ENCODE measurements around the gene PMVK. TPM values are rescaled to one million over a fixed set of nuclear protein-coding genes. Genes with fewer than 3 reads are reported as not detected.
"Not testable (repeated sequence)": the region's sequence is repeated elsewhere in the genome, so short reads cannot be mapped to it uniquely, and the experiment has no call there.

The PMVK gene
- total RNA-seq, result 7.6 and 13.9 TPM in 2 replicates

- peak; percentile 97 for DNase-seq (ENCODE audit: low read depth in 2 of 2)
Measured at GRCh38 chr1:154936555-154937084, at the start of gene PMVK. Gene PMVK, minus strand, starts transcription at chr1:154936719. Its CDS starts 34 bp downstream, at chr1:154936685.

- peak in 1 of 2 donors; percentile 19 for DNase-seq (ENCODE audit: low read depth in 2 of 2)
Measured at GRCh38 chr1:154983776-154984466, 47.4 kb upstream of the PMVK start.

- DNase-seq (ENCODE audit: low read depth in 2 of 2), result peak; percentile 100
Measured at GRCh38 chr1:154982897-154983648, 46.6 kb upstream of the PMVK start, which contains the start of gene FLAD1. Gene FLAD1, plus strand, starts transcription at chr1:154983344. Its CDS starts 351 bp downstream, at chr1:154983695.

GRCh38 chr1:154982341-154982740, 45.8 kb upstream of the PMVK start:
- DNase-seq (ENCODE audit: low read depth in 2 of 2), result no peak

- no peak for DNase-seq (ENCODE audit: low read depth in 2 of 2)
Measured at GRCh38 chr1:154978360-154978759, 41.8 kb upstream of the PMVK start.

GRCh38 chr1:154977762-154978161, 41.2 kb upstream of the PMVK start:
- DNase-seq (ENCODE audit: low read depth in 2 of 2), result not testable (repeated sequence)

GRCh38 chr1:154975409-154976059, 39.0 kb upstream of the PMVK start:
- DNase-seq (ENCODE audit: low read depth in 2 of 2), result peak; percentile 69 to 75

GRCh38 chr1:154974808-154975408, 38.4 kb upstream of the PMVK start:
- peak; percentile 95 to 96 for DNase-seq (ENCODE audit: low read depth in 2 of 2)

GRCh38 chr1:154974102-154974807, 37.7 kb upstream of the PMVK start, which contains the start of gene CKS1B:
Gene CKS1B, plus strand, starts transcription at chr1:154974681. Its CDS starts 65 bp downstream, at chr1:154974746.
- peak; percentile 100 for DNase-seq (ENCODE audit: low read depth in 2 of 2)

GRCh38 chr1:154973344-154974101, 37.0 kb upstream of the PMVK start:
- peak; percentile 97 to 98 for DNase-seq (ENCODE audit: low read depth in 2 of 2)

- DNase-seq (ENCODE audit: low read depth in 2 of 2), result peak; percentile 59 to 93
Measured at GRCh38 chr1:154972517-154973343, 36.2 kb upstream of the PMVK start.

GRCh38 chr1:154972213-154972516, 35.6 kb upstream of the PMVK start:
- DNase-seq (ENCODE audit: low read depth in 2 of 2), result peak in 1 of 2 donors; percentile 44

- DNase-seq (ENCODE audit: low read depth in 2 of 2), result peak; percentile 38 to 53
Measured at GRCh38 chr1:154971341-154971998, 35.0 kb upstream of the PMVK start.

- peak; percentile 91 to 97 for DNase-seq (ENCODE audit: low read depth in 2 of 2)
Measured at GRCh38 chr1:154970631-154971340, 34.3 kb upstream of the PMVK start, which contains the start of gene SHC1. Gene SHC1, minus strand, starts transcription at chr1:154970747. Its CDS starts 221 bp downstream, at chr1:154970526.

- DNase-seq (ENCODE audit: low read depth in 2 of 2), result peak; percentile 17 to 59
Measured at GRCh38 chr1:154969860-154970452, 33.4 kb upstream of the PMVK start.

- peak in 1 of 2 donors; percentile 13 for DNase-seq (ENCODE audit: low read depth in 2 of 2)
Measured at GRCh38 chr1:154969246-154969645, 32.7 kb upstream of the PMVK start.

GRCh38 chr1:154968731-154969130, 32.2 kb upstream of the PMVK start:
- no peak for DNase-seq (ENCODE audit: low read depth in 2 of 2)
